ENCODE measurements around the gene ITPR2. TPM values are rescaled to one million over a fixed set of nuclear protein-coding genes. Genes with fewer than 3 reads are reported as not detected.

Gene ITPR2
- total and polyA plus RNA-seq, 2 of the 13 experiments (the other 11 are each of a cell fraction or from before 2014, with no cell fraction given) = 31.9 to 81.9 TPM

DNA sequence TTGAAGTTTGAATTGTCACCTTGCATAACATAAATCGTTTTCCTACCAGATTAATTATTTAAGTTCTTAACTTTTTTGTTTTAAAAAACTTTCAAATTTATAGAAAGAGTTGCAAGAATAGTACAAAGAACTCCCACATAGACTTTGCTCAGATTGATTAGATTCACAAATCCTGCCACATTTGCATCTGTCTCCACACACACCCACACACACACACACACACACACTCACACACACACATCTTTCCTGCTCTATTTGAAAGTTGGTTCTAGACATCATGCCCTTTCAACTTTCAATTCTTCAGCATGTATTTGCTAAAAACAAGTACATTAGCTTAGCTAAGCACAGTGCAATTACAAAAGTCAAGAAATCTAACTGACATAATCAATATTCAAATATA, 184.0 kb downstream of the ITPR2 start:
- ATAC-seq = no peak
- no peak for DNase-seq (ENCODE audit: low spot score)
- ChIA-PET POLR2A (no interaction called here), CTCF (ENCODE audit: low intra/inter-chr PET ratio, low total read pairs) (no interaction called here)
- Histone ChIP-seq H2AFZ (ENCODE audit: low read length) (no peak overlapping the region), H3K36me3 (replicated peaks in 1 of 2; ENCODE audit: control insufficient read depth in 1 of 2, insufficient read depth in 2 of 2, low read length in 2 of 2) (peaks cover 18 to 67% of the 10 kb centered on the region in 2 experiments), H3K27ac (ENCODE audit: extremely low read length, insufficient read depth, low read length) (no peak overlapping the region), H3K4me2 (ENCODE audit: low read depth, low read length) (no peak overlapping the region), H3K9me3 (ENCODE audit: low read length) (no peaks in the 10 kb centered on the region; the same call in 1 of the 2 replicates), H3K4me1 (ENCODE audit: insufficient read depth, low read length) (peaks cover 9% of the 10 kb centered on the region), H3K79me2 (ENCODE audit: insufficient read depth, low read length) (no peaks in the 10 kb centered on the region), H3K27me3 (ENCODE audit: control insufficient read depth in 1 of 2, insufficient read depth in 2 of 2, low read length in 2 of 2) (no peaks in the 10 kb centered on the region), H3K9ac (ENCODE audit: insufficient read depth, low read depth, low read length) (no peak overlapping the region), H3K4me3 (replicated peaks in 1 of 3; ENCODE audit: insufficient read depth in 1 of 3, low read depth in 2 of 3, low read length in 3 of 3) (no peak overlapping the region), H4K20me1 (ENCODE audit: insufficient read depth, low read length) (no peaks in the 10 kb centered on the region)
- 91% methylated on average over 1 of the region's 1 CpG for WGBS (ENCODE audit: low lambda C conversion rate)
- intact Hi-C loops (cut with micrococcal nuclease; ENCODE audit: unreplicated experiment) = no loop called here
- TF ChIP-seq ZNF263 (CRISPR knock-in tag; IDR thresholded peaks at IDR 0.05) = no peak
- no TSS peak for BruUV-seq (replicated peaks)
- in situ Hi-C loops (cut with HindIII; ENCODE audit: extremely low pct_ligation_motif_present, low pct_unique_long_range_greater_than_20kb) = no loop called here
- no peak for FAIRE-seq

GRCh38 chr12:26648584-26648983, 184.4 kb downstream of the ITPR2 start:
- CTCF ChIA-PET (ENCODE audit: low intra/inter-chr PET ratio, low total read pairs) = no interaction called here
- H3K9ac ChIP-seq (ENCODE audit: insufficient read depth, low read depth, low read length) = no peak overlapping the region
- no peaks in the 10 kb centered on the region; the same call in 1 of the 2 replicates for H3K9me3 ChIP-seq (ENCODE audit: low read length)
- TF ChIP-seq, protein P1, sequence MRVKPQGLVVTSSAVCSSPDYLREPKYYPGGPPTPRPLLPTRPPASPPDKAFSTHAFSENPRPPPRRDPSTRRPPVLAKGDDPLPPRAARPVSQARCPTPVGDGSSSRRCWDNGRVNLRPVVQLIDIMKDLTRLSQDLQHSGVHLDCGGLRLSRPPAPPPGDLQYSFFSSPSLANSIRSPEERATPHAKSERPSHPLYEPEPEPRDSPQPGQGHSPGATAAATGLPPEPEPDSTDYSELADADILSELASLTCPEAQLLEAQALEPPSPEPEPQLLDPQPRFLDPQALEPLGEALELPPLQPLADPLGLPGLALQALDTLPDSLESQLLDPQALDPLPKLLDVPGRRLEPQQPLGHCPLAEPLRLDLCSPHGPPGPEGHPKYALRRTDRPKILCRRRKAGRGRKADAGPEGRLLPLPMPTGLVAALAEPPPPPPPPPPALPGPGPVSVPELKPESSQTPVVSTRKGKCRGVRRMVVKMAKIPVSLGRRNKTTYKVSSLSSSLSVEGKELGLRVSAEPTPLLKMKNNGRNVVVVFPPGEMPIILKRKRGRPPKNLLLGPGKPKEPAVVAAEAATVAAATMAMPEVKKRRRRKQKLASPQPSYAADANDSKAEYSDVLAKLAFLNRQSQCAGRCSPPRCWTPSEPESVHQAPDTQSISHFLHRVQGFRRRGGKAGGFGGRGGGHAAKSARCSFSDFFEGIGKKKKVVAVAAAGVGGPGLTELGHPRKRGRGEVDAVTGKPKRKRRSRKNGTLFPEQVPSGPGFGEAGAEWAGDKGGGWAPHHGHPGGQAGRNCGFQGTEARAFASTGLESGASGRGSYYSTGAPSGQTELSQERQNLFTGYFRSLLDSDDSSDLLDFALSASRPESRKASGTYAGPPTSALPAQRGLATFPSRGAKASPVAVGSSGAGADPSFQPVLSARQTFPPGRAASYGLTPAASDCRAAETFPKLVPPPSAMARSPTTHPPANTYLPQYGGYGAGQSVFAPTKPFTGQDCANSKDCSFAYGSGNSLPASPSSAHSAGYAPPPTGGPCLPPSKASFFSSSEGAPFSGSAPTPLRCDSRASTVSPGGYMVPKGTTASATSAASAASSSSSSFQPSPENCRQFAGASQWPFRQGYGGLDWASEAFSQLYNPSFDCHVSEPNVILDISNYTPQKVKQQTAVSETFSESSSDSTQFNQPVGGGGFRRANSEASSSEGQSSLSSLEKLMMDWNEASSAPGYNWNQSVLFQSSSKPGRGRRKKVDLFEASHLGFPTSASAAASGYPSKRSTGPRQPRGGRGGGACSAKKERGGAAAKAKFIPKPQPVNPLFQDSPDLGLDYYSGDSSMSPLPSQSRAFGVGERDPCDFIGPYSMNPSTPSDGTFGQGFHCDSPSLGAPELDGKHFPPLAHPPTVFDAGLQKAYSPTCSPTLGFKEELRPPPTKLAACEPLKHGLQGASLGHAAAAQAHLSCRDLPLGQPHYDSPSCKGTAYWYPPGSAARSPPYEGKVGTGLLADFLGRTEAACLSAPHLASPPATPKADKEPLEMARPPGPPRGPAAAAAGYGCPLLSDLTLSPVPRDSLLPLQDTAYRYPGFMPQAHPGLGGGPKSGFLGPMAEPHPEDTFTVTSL (CRISPR knock-in tag; IDR thresholded peaks at IDR 0.05; ENCODE audit: borderline replicate concordance) = no peak
- TF ChIP-seq ZBTB26 (CRISPR knock-in tag; IDR thresholded peaks at IDR 0.05; ENCODE audit: borderline replicate concordance) (no peak), ATM (IDR thresholded peaks at IDR 0.05; ENCODE audit: borderline replicate concordance) (no peak), NFKB2 (CRISPR knock-in tag; IDR thresholded peaks at IDR 0.05; ENCODE audit: borderline replicate concordance) (no peak)
- intact Hi-C loops (cut with micrococcal nuclease; ENCODE audit: unreplicated experiment) = no loop called here
- in situ Hi-C loops (cut with HindIII; ENCODE audit: extremely low pct_ligation_motif_present, low pct_unique_long_range_greater_than_20kb) = no loop called here
- no peaks in the 10 kb centered on the region for H3K27me3 ChIP-seq (ENCODE audit: control insufficient read depth in 1 of 2, insufficient read depth in 2 of 2, low read length in 2 of 2)
- no peaks in the 10 kb centered on the region for H3K79me2 ChIP-seq (ENCODE audit: insufficient read depth, low read length)
- peaks cover 9% of the 10 kb centered on the region for H3K4me1 ChIP-seq (ENCODE audit: insufficient read depth, low read length)
- H3K4me3 ChIP-seq (replicated peaks in 1 of 3; ENCODE audit: insufficient read depth in 1 of 3, low read depth in 2 of 3, low read length in 3 of 3) = no peak overlapping the region
- no TSS peak for BruUV-seq (replicated peaks)
- DNase-seq (ENCODE audit: low spot score) (no peak), FAIRE-seq (no peak), ATAC-seq (no peak)
- H3K36me3 ChIP-seq (replicated peaks in 1 of 2; ENCODE audit: control insufficient read depth in 1 of 2, insufficient read depth in 2 of 2, low read length in 2 of 2) = peaks cover 18 to 64% of the 10 kb centered on the region in 2 experiments
- H2AFZ ChIP-seq (ENCODE audit: low read length) = no peak overlapping the region
- 55% methylated on average over 1 of the region's 1 CpG for WGBS (ENCODE audit: low lambda C conversion rate)
- no peaks in the 10 kb centered on the region for H4K20me1 ChIP-seq (ENCODE audit: insufficient read depth, low read length)
- POLR2A ChIA-PET = no interaction called here
- no peak overlapping the region for H3K4me2 ChIP-seq (ENCODE audit: low read depth, low read length)
- no peak overlapping the region for H3K27ac ChIP-seq (ENCODE audit: extremely low read length, insufficient read depth, low read length)
